Ureter (tissue), 1 donor: ENCODE results near the gene PLD5. TPM values are rescaled to one million over a fixed set of nuclear protein-coding genes. Genes with fewer than 3 reads are reported as not detected.

Experiments used
- DNase-seq: peaks from one replicate; pipeline ENCODE4 v3.0.0-alpha.2; 2020; ENCODE audit warnings: low spot score
- total RNA-seq: library from RNA; stranded (reverse); gene quantifications from one replicate; pipeline ENCODE4 v1.2.4, GENCODE V29; 2023
- donor health status: DM: yes; HTN: yes; CAD: no.

The PLD5 gene
- total RNA-seq, result 0.13 TPM

- DNase-seq, result no peak
Measured at GRCh38 chr1:242524571-242525359, at the start of gene PLD5. Gene PLD5, minus strand, starts transcription at chr1:242524697.

DNA sequence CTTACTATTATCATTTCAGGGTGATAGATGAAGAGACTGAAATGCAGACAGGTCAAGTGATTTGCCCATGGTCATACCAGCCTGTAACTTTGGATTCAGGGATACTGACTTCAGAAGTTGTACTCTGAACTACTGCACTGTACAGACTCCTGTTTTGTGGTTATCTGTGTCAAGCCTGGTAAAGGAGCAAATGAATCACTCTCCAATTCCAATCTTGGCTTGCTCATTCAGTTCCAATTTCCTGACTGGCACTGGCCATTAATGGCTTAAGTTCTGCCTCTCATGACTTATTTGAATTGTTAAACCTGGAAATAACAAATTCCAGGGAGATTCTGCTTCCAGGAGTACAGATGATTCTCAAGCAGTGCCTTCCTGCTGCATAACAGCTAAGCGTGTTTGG, 45.4 kb upstream of the PLD5 start:
- DNase-seq, result no peak

DNA sequence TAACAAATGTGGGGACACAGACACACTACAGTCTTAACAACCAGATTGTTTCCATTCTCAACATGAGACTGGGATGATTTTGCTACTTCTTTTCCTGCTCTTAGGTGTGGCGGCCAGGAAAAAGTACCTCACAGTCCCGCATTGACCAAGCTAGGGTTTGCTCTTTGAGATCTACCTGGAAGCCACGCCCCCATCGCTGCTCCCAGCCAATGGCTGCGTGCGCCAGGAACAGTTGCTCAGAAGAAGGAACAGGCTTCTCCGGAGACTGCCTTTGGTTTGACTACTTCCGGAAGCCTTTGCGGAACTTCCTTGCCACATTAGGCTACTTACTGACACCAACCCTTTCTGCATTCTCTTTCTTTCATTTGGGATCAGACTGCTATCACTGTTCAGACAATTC, 44.2 kb upstream of the PLD5 start:
- DNase-seq, result no peak

GRCh38 chr1:242567596-242567995, 43.1 kb upstream of the PLD5 start:
- no peak for DNase-seq

DNA sequence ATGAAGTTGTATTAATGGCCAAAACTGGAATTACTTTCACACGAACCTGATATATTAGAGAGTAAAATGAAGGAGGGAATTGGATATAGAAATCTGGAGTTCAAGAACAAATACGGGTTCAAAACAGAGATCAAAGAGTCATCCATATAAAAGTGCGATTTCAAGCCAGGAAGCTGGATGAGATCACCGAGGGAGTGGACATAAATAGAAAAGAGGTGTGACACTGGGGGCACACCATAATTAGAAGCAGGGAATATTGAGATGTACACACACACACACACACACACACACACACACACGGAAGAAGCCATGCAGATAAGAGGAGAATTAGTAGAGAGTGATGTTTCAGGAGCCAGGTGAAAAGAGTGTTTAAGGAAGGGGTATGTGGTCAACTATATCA, 32.3 kb upstream of the PLD5 start:
- no peak for DNase-seq

GRCh38 chr1:242556276-242556675, 31.8 kb upstream of the PLD5 start:
- no peak for DNase-seq

DNA sequence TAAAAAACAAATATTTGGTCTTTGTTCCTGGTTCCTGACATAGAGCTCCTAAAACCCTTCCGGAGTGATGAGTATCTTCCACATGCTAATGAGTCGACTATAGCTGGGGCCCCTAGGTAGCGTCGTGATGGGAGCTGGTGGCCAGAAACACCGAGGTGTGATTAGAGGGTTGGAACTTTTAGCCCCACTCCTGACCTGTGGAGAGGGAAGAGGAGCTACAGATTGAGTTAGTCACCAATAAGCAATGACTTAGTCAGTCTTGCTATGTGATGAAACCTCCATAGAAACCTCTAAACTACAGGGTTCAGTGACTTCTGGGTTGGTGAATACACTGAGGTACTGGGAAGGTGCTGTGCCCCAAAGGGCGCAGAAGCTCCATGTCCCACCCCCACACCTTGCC, 30.1 kb upstream of the PLD5 start:
- no peak for DNase-seq

- DNase-seq, result no peak
Measured at GRCh38 chr1:242546849-242547729, 22.6 kb upstream of the PLD5 start.

DNA sequence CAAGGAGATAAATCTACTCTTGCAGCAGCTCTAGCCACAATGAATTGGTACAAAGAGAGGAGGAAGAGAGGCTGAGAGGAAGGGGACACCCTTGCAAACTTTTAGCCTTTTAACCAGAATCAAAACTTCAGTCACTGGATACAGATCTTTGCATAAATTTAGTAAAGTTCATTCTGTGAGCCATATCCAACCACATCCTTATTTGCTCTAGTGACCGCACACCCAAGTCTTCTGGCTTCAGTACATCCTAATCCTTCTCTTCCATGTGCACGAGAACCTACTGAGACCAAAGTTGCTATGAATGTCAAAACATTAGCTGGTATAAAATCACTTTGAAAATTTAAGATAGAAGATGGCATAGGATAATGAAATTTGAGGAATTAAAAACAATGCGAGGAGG, 21.9 kb upstream of the PLD5 start:
- DNase-seq, result no peak

GRCh38 chr1:242544071-242544470, 19.6 kb upstream of the PLD5 start:
- DNase-seq, result no peak

GRCh38 chr1:242542271-242542670, 17.8 kb upstream of the PLD5 start:
- DNase-seq, result no peak

GRCh38 chr1:242535986-242536385, 11.5 kb upstream of the PLD5 start:
- DNase-seq, result no peak

DNA sequence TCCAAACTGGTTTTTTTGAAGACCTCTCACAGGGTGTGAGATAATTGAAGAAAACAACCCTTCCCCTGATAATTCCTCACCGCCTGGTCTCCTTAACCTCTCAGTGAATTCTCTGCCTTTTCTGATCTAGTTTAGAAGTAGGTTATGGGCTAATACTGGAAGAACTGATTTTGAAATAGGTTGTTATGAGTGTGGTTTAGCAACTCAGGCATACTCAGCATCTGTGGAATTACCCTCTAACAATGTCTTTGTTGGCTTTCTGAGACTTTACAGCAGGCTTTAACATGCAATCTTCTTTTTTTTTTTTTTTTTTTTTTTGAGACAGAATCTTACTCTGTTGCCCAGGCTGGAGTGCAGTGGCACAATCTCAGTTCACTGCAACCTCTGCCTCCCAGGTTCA, 10.3 kb upstream of the PLD5 start:
- no peak for DNase-seq

DNA sequence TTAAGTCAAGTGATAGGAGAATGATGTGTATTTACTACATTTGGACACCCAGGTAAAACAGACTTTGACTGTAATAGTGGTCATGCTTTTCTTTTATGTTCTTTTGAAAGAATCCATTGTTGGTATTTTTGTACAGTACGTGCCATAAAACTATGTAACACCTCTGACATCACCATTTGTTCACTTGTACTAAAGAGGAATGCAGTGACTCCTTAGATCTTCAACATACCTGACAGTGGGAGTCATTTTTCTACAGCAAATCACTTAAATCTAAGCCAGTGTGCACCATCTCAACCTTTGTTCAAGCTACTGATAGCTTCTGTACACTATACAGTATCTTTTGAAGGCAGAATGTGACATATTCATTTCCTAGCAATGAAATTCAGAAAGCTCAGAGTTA, 6.3 kb upstream of the PLD5 start:
- no peak for DNase-seq

- DNase-seq, result no peak
Measured at GRCh38 chr1:242525769-242526168, 1.3 kb upstream of the PLD5 start.

DNA sequence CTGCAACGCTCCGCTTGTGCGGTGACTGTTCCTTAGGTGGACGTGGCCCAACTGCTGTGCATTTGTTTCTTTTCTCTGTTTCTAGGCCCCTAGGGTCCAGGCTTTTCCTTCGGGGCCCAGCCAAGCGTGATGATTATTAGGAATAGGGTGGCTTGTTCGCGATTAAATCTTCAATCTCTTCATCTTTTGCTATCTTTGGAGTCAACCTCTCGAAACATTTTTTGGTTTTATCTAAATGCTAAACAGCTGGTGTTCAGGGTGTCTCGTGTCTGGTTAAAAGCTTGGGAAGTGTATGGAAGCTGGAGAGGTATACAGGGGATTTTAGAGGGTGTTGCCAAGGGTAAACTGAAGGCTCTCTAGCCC, 844 bp upstream of the PLD5 start:
- no peak for DNase-seq

GRCh38 chr1:242523719-242524570, 552 bp downstream of the PLD5 start:
- DNase-seq, result no peak

DNA sequence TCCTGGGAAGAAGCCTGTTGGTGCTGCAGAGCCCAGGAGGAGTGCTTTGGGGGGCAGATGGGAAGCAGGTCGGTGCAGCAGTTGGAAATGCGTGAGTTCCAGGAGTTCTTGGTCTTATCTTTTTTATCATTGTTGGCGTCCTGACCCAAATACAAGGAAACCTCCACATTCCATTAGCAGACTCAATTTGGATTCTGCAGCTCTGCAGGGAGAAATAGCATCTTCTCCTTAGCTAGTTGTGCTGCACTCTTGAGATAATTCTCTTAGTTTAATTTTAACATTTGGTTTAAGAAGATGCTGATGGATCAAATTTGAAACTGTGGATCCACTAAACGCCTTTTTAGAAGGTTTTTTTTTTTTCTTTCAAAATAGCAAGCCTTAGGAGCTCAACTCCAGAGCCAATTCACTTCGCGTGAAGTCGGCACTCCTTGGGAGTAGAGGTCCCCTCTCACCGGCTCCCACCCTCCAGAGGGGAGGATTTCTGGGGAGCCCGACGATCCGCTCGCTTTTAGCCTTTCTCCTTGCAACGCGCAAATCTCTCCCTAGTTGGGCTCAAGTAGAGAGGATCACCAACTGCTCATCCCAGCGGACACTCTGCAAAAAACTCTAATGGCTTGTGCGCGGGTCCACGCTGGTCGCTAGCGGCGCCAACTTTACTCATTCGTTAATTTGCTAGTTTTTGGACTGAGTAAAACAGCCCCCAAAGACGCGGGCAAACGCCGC, 1.3 kb downstream of the PLD5 start:
- DNase-seq, result no peak

DNA sequence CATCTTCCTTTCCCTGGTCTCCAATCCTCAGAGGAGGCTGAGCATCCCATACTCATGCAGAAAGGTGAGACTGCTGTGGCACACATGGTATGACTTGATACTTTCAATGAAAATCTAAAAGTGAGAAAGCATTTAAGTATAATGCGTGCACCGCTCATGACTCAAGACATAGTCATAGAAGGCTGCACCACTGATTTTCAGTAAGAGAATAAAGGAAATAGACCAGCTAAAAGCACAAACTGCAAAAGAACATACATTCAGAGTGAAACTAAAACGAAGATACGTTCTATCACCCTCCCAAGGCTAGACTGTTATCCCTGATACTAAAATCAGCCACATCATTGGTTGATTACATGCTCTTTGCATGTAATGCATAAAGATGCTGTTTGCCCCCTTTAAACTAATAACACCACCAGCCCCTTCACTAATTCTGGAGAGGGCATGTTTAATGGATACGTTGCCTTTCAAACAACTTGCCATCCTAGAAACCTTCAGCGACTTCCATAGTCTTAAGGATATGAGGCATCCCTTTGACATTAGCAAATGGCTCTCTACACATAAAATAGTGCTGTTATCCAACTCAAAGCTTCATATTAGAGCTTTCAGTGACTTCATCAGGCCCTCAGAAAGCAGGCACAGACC, 2.1 kb downstream of the PLD5 start:
- DNase-seq, result no peak

GRCh38 chr1:242515555-242515954, 8.9 kb downstream of the PLD5 start:
- no peak for DNase-seq

DNA sequence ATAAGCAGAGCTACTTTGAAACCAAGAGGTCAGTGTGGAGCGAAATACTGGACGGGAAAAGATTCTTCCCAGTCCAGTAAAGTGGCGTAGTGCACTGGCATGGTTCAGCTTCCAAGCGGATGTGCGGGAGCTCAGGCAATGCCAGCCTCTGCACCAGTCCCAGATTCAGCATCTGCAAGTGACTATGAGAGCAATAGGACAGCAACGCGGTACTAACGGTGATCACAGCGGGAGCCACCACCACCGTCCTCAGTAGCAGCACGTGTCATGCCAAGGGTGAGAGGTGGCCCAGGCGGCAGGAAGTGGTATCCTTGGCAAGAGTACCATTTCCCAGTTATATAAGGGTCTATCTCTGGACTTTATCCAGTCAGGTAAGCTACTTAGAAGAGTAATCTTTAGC, 17.8 kb downstream of the PLD5 start:
- DNase-seq, result no peak
